PC-3 (cell line): ENCODE measurements around the gene SCAF8.

Source experiments
- CTCF ChIP-seq: fragments of 300-600 bp; sonication (generic); conservative IDR thresholded peaks from 2 replicates; pipeline ENCODE4 v1.5.1; 2017; ENCODE audit warnings: antibody characterized with exemption, low read depth, mild to moderate bottlenecking, low read length
- EZH2 ChIP-seq: fragments of 300-600 bp; sonication (generic); IDR thresholded peaks from one replicate; pipeline ENCODE4 v1.6.1; 2017; ENCODE audit warnings: antibody characterized with exemption, mild to moderate bottlenecking, low read length; ENCODE audit not compliant: unreplicated experiment
- EZH2phosphoT487 ChIP-seq: fragments of 300-600 bp; sonication (generic); IDR thresholded peaks from 2 replicates; pipeline ENCODE4 v1.6.1; 2018; ENCODE audit warnings: mild to moderate bottlenecking, antibody characterized with exemption, low read length, borderline replicate concordance

GRCh38 chr6:154848580-154848979 lies 115.4 kb downstream of the SCAF8 start:
- TF ChIP-seq CTCF (no peak), EZH2phosphoT487 (no peak), EZH2 (no peak)
